ENCODE measurements around the gene MMEL1.

DNA sequence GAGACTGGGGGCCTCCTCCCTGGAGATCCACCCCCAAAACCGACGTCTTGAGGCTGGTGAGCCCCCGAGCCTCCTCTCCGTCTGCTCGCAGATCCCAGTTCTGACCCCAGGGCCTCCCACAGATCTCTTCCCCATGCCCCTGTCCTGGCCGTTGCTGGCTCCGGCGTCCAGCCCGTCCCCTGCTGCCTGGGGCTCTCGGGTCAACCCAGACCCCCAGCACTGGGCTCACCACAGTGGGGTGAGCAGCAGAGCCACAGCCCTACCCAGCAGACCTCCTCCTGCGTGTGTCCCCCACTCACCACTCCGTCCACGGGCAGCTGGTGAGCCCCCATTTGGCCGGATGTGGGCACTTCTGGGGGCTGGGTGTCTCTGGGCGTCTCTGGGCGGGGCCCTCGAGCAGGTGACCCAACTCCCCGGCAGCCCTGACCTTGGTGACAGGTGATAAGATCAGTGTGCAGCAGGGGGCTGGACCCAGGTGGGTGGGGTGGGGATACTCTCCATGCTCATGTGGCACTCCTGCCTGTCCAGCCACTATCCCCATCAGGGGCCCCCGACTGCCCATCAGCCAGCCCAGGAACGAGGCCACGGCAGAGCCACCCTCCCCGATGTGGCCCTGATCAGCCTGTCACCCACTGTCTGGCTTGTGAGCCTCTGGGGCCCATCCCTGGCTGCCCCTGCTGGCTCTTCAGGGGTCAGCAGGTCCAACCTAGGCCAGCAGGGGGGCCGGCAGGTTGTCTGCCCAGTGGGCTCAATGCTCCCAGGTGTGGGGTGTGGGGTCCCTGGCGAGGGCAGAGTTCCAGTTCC, 75.9 kb downstream of the MMEL1 start:
- TF ChIP-seq, protein P1, sequence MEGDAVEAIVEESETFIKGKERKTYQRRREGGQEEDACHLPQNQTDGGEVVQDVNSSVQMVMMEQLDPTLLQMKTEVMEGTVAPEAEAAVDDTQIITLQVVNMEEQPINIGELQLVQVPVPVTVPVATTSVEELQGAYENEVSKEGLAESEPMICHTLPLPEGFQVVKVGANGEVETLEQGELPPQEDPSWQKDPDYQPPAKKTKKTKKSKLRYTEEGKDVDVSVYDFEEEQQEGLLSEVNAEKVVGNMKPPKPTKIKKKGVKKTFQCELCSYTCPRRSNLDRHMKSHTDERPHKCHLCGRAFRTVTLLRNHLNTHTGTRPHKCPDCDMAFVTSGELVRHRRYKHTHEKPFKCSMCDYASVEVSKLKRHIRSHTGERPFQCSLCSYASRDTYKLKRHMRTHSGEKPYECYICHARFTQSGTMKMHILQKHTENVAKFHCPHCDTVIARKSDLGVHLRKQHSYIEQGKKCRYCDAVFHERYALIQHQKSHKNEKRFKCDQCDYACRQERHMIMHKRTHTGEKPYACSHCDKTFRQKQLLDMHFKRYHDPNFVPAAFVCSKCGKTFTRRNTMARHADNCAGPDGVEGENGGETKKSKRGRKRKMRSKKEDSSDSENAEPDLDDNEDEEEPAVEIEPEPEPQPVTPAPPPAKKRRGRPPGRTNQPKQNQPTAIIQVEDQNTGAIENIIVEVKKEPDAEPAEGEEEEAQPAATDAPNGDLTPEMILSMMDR (IDR thresholded peaks at IDR 0.05) = no peak
- no peak for TF ChIP-seq POLR2A (IDR thresholded peaks at IDR 0.05)
- no peak for TF ChIP-seq POLR2AphosphoS5 (IDR thresholded peaks at IDR 0.05)

Data from prostate gland (tissue), 2 donors.